ENCODE measurements around the gene LSM6.

GRCh38 chr4:146207410-146207809 lies 31.9 kb downstream of the LSM6 start:
- TF ChIP-seq POLR2AphosphoS5 (IDR thresholded peaks at IDR 0.05; ENCODE audit: low read depth), result no peak
- no peak for TF ChIP-seq CTCF (conservative IDR thresholded peaks at IDR 0.05; ENCODE audit: low read depth in 2 of 2)
- TF ChIP-seq EZH2 (IDR thresholded peaks at IDR 0.05; ENCODE audit: low read depth, unreplicated experiment), result no peak
- no peak for TF ChIP-seq REST (IDR thresholded peaks at IDR 0.05; ENCODE audit: unreplicated experiment)
- no peak for TF ChIP-seq ETS1 (IDR thresholded peaks at IDR 0.05)
- TF ChIP-seq CREB1 (CRISPR knock-in tag; IDR thresholded peaks at IDR 0.05; ENCODE audit: low read depth), result no peak
- no peak for TF ChIP-seq ZNF462 (CRISPR knock-in tag; IDR thresholded peaks at IDR 0.05)
- no peak for TF ChIP-seq JUNB (IDR thresholded peaks at IDR 0.05; ENCODE audit: unreplicated experiment)
- TF ChIP-seq EZH2phosphoT487 (IDR thresholded peaks at IDR 0.05; ENCODE audit: unreplicated experiment), result no peak

Data from GM23338 (cell line).